Heart left ventricle (tissue), 16 donors: ENCODE data around the gene ZNF586. TPM values are rescaled to one million over a fixed set of nuclear protein-coding genes. Genes with fewer than 3 reads are reported as not detected.
A peak's percentile ranks its signal among the peaks of the same experiment; 100 is the strongest.

Source experiments
- ATAC-seq, 4 donors: fragments of 200-7000 bp; cut with Tn5 transposase; one replicate each; pipeline ENCODE4 v1.9.1; 2020 to 2022; ENCODE audit warnings: moderate library complexity in 4 of 4, mild to moderate bottlenecking in 3 of 4, moderate number of reproducible peaks in 1 of 4
- DNase-seq, 5 donors: peaks; one replicate each; pipeline ENCODE4 v3.0.0-alpha.2; 2020
- H3K27ac ChIP-seq, 12 donors: fragments of 200-600 bp; sonication (generic) in 4 of 12; one replicate each; pipeline versions ENCODE4 v1.5.0 to v1.8.0; 2016 to 2022; ENCODE audit warnings: mild to moderate bottlenecking in 2 of 12
- H3K27me3 ChIP-seq, 9 donors: fragments of 200-600 bp; sonication (generic) in 2 of 9; one replicate each; pipeline versions ENCODE4 v1.5.1 to v1.8.0; 2016 to 2022; ENCODE audit warnings: mild to moderate bottlenecking in 3 of 9
- H3K36me3 ChIP-seq, 9 donors: fragments of 200-600 bp; sonication (generic) in 2 of 9; one replicate each; pipeline versions ENCODE4 v1.5.0 to v1.8.0; 2018 to 2022; ENCODE audit warnings: mild to moderate bottlenecking in 2 of 9
- H3K4me1 ChIP-seq, 12 donors: fragments of 200-600 bp; sonication (generic) in 4 of 12; one replicate each; pipeline versions ENCODE4 v1.5.0 to v1.8.0; 2016 to 2022; ENCODE audit warnings: mild to moderate bottlenecking in 3 of 12
- H3K4me3 ChIP-seq, 12 donors: fragments of 200-600 bp; sonication (generic) in 4 of 12; one replicate each; pipeline versions ENCODE4 v1.5.0 to v1.8.0; 2017 to 2022; ENCODE audit warnings: mild to moderate bottlenecking in 9 of 12, moderate library complexity in 4 of 12
- H3K9me3 ChIP-seq, 12 donors: fragments of 200-600 bp; sonication (generic) in 4 of 12; one replicate each; pipeline versions ENCODE4 v1.5.0 to v1.8.0; 2016 to 2022; ENCODE audit warnings: mild to moderate bottlenecking in 1 of 12
- CTCF ChIP-seq, 12 donors: fragments of 200-600 bp; sonication (generic) in 4 of 12; IDR thresholded peaks; one replicate each; pipeline versions ENCODE4 v1.5.0 to v1.8.0; 2018 to 2022; ENCODE audit warnings: antibody characterized with exemption in 12 of 12, mild to moderate bottlenecking in 5 of 12
- POLR2A ChIP-seq, 2 donors: fragments of 450-650 bp; IDR thresholded peaks; one replicate each; pipeline ENCODE4 v1.6.1; 2017; ENCODE audit warnings: antibody characterized with exemption in 2 of 2, mild to moderate bottlenecking in 2 of 2, moderate library complexity in 2 of 2
- WGBS, 4 donors: extraction: QIAGEN DNeasy Blood & Tissue Kit in 2 of 4; methylation state at CpG; one replicate each; pipeline versions ENCODE4 v1.1.5 to v1.1.7; 2013 to 2018; 5-methylcytosine and 5-hydroxymethylcytosine counted together
- intact Hi-C, 10 donors: fragments of 100-400 bp; cut with DNase I; formaldehyde crosslinking; loops; one replicate each; pipeline versions ENCODE4 v1.11.1 to v1.14.2; 2022
- polyA plus RNA-seq, 2 donors: library from polyadenylated mRNA; stranded (reverse); fragments of 200-250 nt; gene quantifications; one replicate each; pipeline ENCODE4 v1.2.3, GENCODE V29; 2013
- total RNA-seq, 9 donors: library from RNA; depleted of rRNA in 2 of 9; stranded (reverse); fragments of >200 nt in 2 of 9; fragmentation: NEBNext Ultra II Directional in 3 of 9; extraction: Animal tissue kit (Norgen Biotek cat#: 25700) in 3 of 9; gene quantifications; one replicate each; pipeline versions ENCODE4 v1.1.0 to v1.2.4, GENCODE V29; 2016 to 2023
- donor health status: ischemic (EF 13 %, LVEDD 7.1; RV severe dilation, severe dysfunction).
- donor health status: healthy with polysubstance abuse.
- donor health status: DM: no; HTN: yes; CAD: no.
- donor health status: DM: no; HTN: no; CAD: no.
- donor health status: ischemic (EF 25% LVEDD 6.9; RV normal size, moderate dysfunction).
- donor health status: ischemic (EF 25% LVEDD 5.7; RV mildly dilated, moderate dysfunction).
- donor health status: healthy.
- donor health status: DM: yes; HTN: yes; CAD: no.
- donor health status: ischemic (EF 35%, LVEDD 5.7; RV mildly dilated, moderate dysfunction).
- donor health status: nonischemic (EF 11% LVEDD 7.7; RV severe dilation, severe dysfunction).
- donor health status: DM: yes; HTN: yes; CAD: no.
- donor health status: PGD.
- donor health status: ischemic (EF 29% LVEDD 5.4; RV normal size, mild dysfunction).
- donor health status: nonischemic (EF 23%, LVEDD 6.1; RV moderate dilation, normal function).

Gene ZNF586
- total and polyA plus RNA-seq, 11 donors, result 6.7 to 13.3 (median 11.9) TPM

DNA sequence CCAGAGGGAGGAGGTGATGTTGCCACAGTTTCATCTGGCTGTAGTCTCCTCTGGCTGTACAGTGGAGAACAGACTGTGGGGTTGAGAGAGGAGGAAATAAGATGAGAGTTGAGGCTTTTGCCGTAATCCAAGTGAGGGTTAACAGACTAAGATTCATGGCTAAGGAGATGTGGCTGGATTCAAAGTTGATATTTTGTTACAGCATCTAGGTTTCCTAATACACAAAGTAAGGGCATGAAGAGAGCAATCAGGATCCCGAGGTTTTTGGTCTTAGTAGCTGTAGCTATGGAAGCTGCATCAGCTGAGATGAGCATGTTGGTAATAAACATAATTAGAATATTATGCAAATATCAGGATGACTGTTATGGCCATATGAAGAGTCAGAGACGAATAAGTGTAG, 21.4 kb upstream of the ZNF586 start:
- ATAC-seq (no peak), DNase-seq (no peak)
- intact Hi-C loops, result loop anchor here in 8 of 10 donors (10.0 kb wide), 4 partner anchors 137 to 407 kb away; partner anchors contain the start of genes ZNF329 (in 3 of the 8) and ZNF814 (in 1 of the 8)
- no peak overlapping the region for H3K27ac ChIP-seq
- H3K4me1 ChIP-seq, result peaks cover 0 to 29% (median 15%) of the 10 kb centered on the region in 12 donors
- no peaks in the 10 kb centered on the region for H3K27me3 ChIP-seq
- H3K4me3 ChIP-seq, result peak overlapping the region in 10 of 12 donors; percentile 62 to 99 (median 90)
- H3K36me3 ChIP-seq, result peaks cover 4 to 54% (median 37%) of the 10 kb centered on the region in 9 donors
- 90 to 97% (median 94%) methylated on average over 3 of the region's 3 CpGs for WGBS, 4 donors
- H3K9me3 ChIP-seq, result peaks cover 0 to 58% (median 32%) of the 10 kb centered on the region in 12 donors
- TF ChIP-seq CTCF (IDR thresholded peaks at IDR 0.05) (no peak), POLR2A (IDR thresholded peaks at IDR 0.05) (no peak)

GRCh38 chr19:57754091-57754673, 15.3 kb upstream of the ZNF586 start:
- H3K4me3 ChIP-seq, result no peak overlapping the region
- TF ChIP-seq POLR2A (IDR thresholded peaks at IDR 0.05) (no peak), CTCF (IDR thresholded peaks at IDR 0.05) (no peak)
- H3K4me1 ChIP-seq, result peaks cover 0 to 11% (median 0%) of the 10 kb centered on the region in 12 donors
- peaks cover 4 to 100% (median 89%) of the 10 kb centered on the region in 9 donors for H3K36me3 ChIP-seq
- DNase-seq, result no peak
- no peak for ATAC-seq
- H3K27me3 ChIP-seq, result no peaks in the 10 kb centered on the region
- H3K27ac ChIP-seq, result no peak overlapping the region
- intact Hi-C loops, result no loop called here
- peaks cover 0 to 95% (median 51%) of the 10 kb centered on the region in 12 donors for H3K9me3 ChIP-seq
- 89 to 96% (median 95%) methylated on average over 10 of the region's 10 CpGs for WGBS, 4 donors

- H3K4me1 ChIP-seq, result peaks cover 0 to 3% (median 0%) of the 10 kb centered on the region in 12 donors
- peaks cover 0 to 91% (median 44%) of the 10 kb centered on the region in 12 donors for H3K9me3 ChIP-seq
- ATAC-seq (no peak), DNase-seq (no peak)
- H3K27ac ChIP-seq, result no peak overlapping the region
- H3K27me3 ChIP-seq, result no peaks in the 10 kb centered on the region
- TF ChIP-seq CTCF (IDR thresholded peaks at IDR 0.05), result no peak
- no peak for TF ChIP-seq POLR2A (IDR thresholded peaks at IDR 0.05)
- intact Hi-C loops, result no loop called here
- no peak overlapping the region for H3K4me3 ChIP-seq
- peaks cover 4 to 100% (median 92%) of the 10 kb centered on the region in 9 donors for H3K36me3 ChIP-seq
- WGBS, 4 donors, result 83 to 95% (median 87%) methylated on average over 4 of the region's 4 CpGs
Observed at GRCh38 chr19:57755031-57755430, 14.4 kb upstream of the ZNF586 start.

DNA sequence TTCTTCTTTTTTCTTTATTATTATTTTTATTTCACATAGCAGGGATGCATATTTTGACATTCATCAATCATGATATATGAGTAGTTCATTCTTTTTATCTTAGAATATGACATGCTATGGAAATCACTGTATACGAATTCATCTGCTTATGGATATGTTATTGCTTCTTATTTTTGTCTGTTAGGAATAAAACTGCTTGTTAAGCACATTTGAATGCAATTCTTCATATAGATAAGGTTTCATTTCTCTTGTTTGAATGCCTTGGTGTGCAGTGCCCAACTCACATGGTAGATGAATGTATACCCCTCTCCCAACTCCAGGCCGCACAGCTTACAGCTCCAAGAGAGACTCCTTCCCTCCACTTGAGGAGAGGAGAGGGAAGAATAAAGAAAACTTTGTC, 11.5 kb upstream of the ZNF586 start:
- ATAC-seq (no peak), DNase-seq (no peak)
- no peak for TF ChIP-seq CTCF (IDR thresholded peaks at IDR 0.05)
- TF ChIP-seq POLR2A (IDR thresholded peaks at IDR 0.05), result no peak
- intact Hi-C loops, result no loop called here
- H3K27ac ChIP-seq, result no peak overlapping the region
- 95 to 99% (median 98%) methylated on average over 2 of the region's 2 CpGs for WGBS, 4 donors
- H3K4me3 ChIP-seq, result no peak overlapping the region
- H3K4me1 ChIP-seq, result no peaks in the 10 kb centered on the region
- peaks cover 0 to 82% (median 31%) of the 10 kb centered on the region in 12 donors for H3K9me3 ChIP-seq
- no peaks in the 10 kb centered on the region for H3K27me3 ChIP-seq
- H3K36me3 ChIP-seq, result peaks cover 0 to 98% (median 85%) of the 10 kb centered on the region in 9 donors
